ENCODE measurements around the gene SIVA1.

SIVA1 gene

GRCh38 chr14:104798300-104799243 lies 45.6 kb downstream of the SIVA1 start:
- DNase-seq: no peak

GRCh38 chr14:104799244-104800014 lies 46.5 kb downstream of the SIVA1 start:
- DNase-seq: no peak

- peak; percentile 81 for DNase-seq
Observed at GRCh38 chr14:104800015-104800770, 47.2 kb downstream of the SIVA1 start.

- peak; percentile 59 for DNase-seq
Observed at GRCh38 chr14:104800771-104801519, 48.0 kb downstream of the SIVA1 start, which contains the start of gene ZBTB42. Gene ZBTB42 (plus strand): TSS chr14:104801101. CDS start chr14:104801198, 97 bp downstream.

- no peak for DNase-seq
Observed at GRCh38 chr14:104801520-104802393, 48.8 kb downstream of the SIVA1 start.

- DNase-seq: no peak
Observed at GRCh38 chr14:104802394-104803184, 49.6 kb downstream of the SIVA1 start.

- DNase-seq: no peak
Observed at GRCh38 chr14:104803280-104803911, 50.4 kb downstream of the SIVA1 start.

GRCh38 chr14:104803912-104804410 lies 51.0 kb downstream of the SIVA1 start:
- DNase-seq: no peak

- DNase-seq: no peak
Observed at GRCh38 chr14:104804481-104805325, 51.8 kb downstream of the SIVA1 start.

GRCh38 chr14:104805326-104805678 lies 52.4 kb downstream of the SIVA1 start:
- no peak for DNase-seq

- DNase-seq: no peak
Observed at GRCh38 chr14:104805941-104806624, 53.1 kb downstream of the SIVA1 start.

- no peak for DNase-seq
Observed at GRCh38 chr14:104806625-104807465, 53.9 kb downstream of the SIVA1 start.

- DNase-seq: no peak
Observed at GRCh38 chr14:104808456-104808855, 55.5 kb downstream of the SIVA1 start.
